CD14-positive monocyte (primary cell): ENCODE results near the gene RIC8A. TPM values are rescaled to one million over a fixed set of nuclear protein-coding genes. Genes with fewer than 3 reads are reported as not detected.

Experiments used
- DNase-seq, 3 donors: peaks; one replicate each; pipeline ENCODE4 v3.0.0-alpha.2; 2011 to 2022
- H2AFZ ChIP-seq: 2 replicates; pipeline ENCODE4 v1.6.0; 2012; ENCODE audit warnings: mild to moderate bottlenecking, low read depth, low read length, inconsistent platforms; ENCODE audit not compliant: insufficient read depth, poor library complexity, severe bottlenecking
- H3K27ac ChIP-seq, 2 donors: 1 replicate in 1 of 2; 2 replicates in 1 of 2; pipeline ENCODE4 v1.5.1; 2012 to 2013; ENCODE audit warnings: low read length in 2 of 2, control low read depth in 1 of 2, inconsistent platforms in 1 of 2, low read depth in 1 of 2, mild to moderate bottlenecking in 1 of 2
- H3K27me3 ChIP-seq, 2 donors: one replicate each; pipeline versions ENCODE4 v1.6.0 to v1.6.1; 2011 to 2013; ENCODE audit warnings: low read length in 2 of 2; ENCODE audit not compliant: control insufficient read depth in 2 of 2, insufficient read depth in 2 of 2
- H3K36me3 ChIP-seq, 2 donors: replicated peaks in 1 of 2; 1 replicate in 1 of 2; 2 replicates in 1 of 2; pipeline versions ENCODE4 v1.5.1 to v1.6.1; 2012 to 2013; ENCODE audit warnings: low read length in 2 of 2, control low read depth in 1 of 2, inconsistent platforms in 1 of 2, mild to moderate bottlenecking in 1 of 2; ENCODE audit not compliant: insufficient read depth in 2 of 2, control insufficient read depth in 1 of 2
- H3K4me1 ChIP-seq, 2 donors: 1 replicate in 1 of 2; 2 replicates in 1 of 2; pipeline versions ENCODE4 v1.5.1 to v1.6.1; 2012 to 2013; ENCODE audit warnings: low read length in 2 of 2, control low read depth in 1 of 2, inconsistent platforms in 1 of 2, mild to moderate bottlenecking in 1 of 2, moderate library complexity in 1 of 2; ENCODE audit not compliant: insufficient read depth in 2 of 2, control insufficient read depth in 1 of 2
- H3K4me2 ChIP-seq: replicated peaks from 2 replicates; pipeline ENCODE3; 2012; ENCODE audit warnings: low read length, moderate library complexity, mild to moderate bottlenecking; ENCODE audit not compliant: poor library complexity, severe bottlenecking; ENCODE audit errors: extremely low read depth
- H3K4me3 ChIP-seq, 3 experiments: fragments of 200-600 bp in 1 of 3; sonication (generic) in 1 of 3; replicated peaks in 1 of 3; 1 replicate in 2 of 3; 2 replicates in 1 of 3; pipeline ENCODE4 v1.5.1; 2011 to 2013; ENCODE audit warnings: low read length in 3 of 3, mild to moderate bottlenecking in 3 of 3, control low read depth in 2 of 3, low read depth in 2 of 3, inconsistent platforms in 1 of 3, moderate library complexity in 1 of 3
- H3K79me2 ChIP-seq: 2 replicates; pipeline ENCODE4 v1.6.0; 2012; ENCODE audit warnings: mild to moderate bottlenecking, control low read depth, inconsistent platforms, low read length, moderate library complexity; ENCODE audit not compliant: insufficient read depth
- H3K9ac ChIP-seq: 2 replicates; pipeline ENCODE4 v1.6.0; 2017; ENCODE audit warnings: low read length, mild to moderate bottlenecking; ENCODE audit not compliant: insufficient read depth, poor library complexity, severe bottlenecking
- H3K9me3 ChIP-seq, 2 donors: replicated peaks in 1 of 2; 1 replicate in 1 of 2; 2 replicates in 1 of 2; pipeline versions ENCODE4 v1.5.1 to v1.6.1; 2012 to 2013; ENCODE audit warnings: low read length in 2 of 2, control low read depth in 1 of 2; ENCODE audit not compliant: control insufficient read depth in 1 of 2, insufficient read depth in 1 of 2
- H4K20me1 ChIP-seq: 2 replicates; pipeline ENCODE4 v1.6.0; 2012; ENCODE audit warnings: mild to moderate bottlenecking, low read length, control low read depth, moderate library complexity; ENCODE audit not compliant: insufficient read depth
- H3K27ac Mint-ChIP-seq, 7 donors: one replicate each; pipeline ENCODE4 v1.8.0; 2020; ENCODE audit warnings: mild to moderate bottlenecking in 7 of 7, mixed read lengths in 7 of 7, moderate library complexity in 6 of 7, inconsistent platforms in 2 of 7
- H3K27me3 Mint-ChIP-seq, 3 donors: one replicate each; pipeline ENCODE4 v1.8.0; 2021 to 2022; ENCODE audit warnings: low read depth in 3 of 3, mild to moderate bottlenecking in 3 of 3, mixed read lengths in 3 of 3, moderate library complexity in 3 of 3, inconsistent platforms in 1 of 3
- H3K36me3 Mint-ChIP-seq, 2 donors: one replicate each; pipeline ENCODE4 v1.8.0; 2020; ENCODE audit warnings: mixed read lengths in 2 of 2, inconsistent platforms in 1 of 2, mild to moderate bottlenecking in 1 of 2
- H3K4me1 Mint-ChIP-seq: one replicate; pipeline ENCODE4 v1.8.0; 2020; ENCODE audit warnings: mild to moderate bottlenecking, mixed read lengths
- H3K4me3 Mint-ChIP-seq, 2 donors: one replicate each; pipeline ENCODE4 v1.8.0; 2020; ENCODE audit warnings: mild to moderate bottlenecking in 2 of 2, mixed read lengths in 2 of 2, moderate library complexity in 1 of 2
- H3K9me3 Mint-ChIP-seq, 7 donors: one replicate each; pipeline ENCODE4 v1.8.0; 2020 to 2022; ENCODE audit warnings: mixed read lengths in 7 of 7, mild to moderate bottlenecking in 6 of 7, moderate library complexity in 6 of 7, inconsistent platforms in 2 of 7
- CTCF ChIP-seq: fragments of 200-600 bp; IDR thresholded peaks from one replicate; pipeline ENCODE4 v1.8.0; 2022; ENCODE audit warnings: antibody characterized with exemption, mild to moderate bottlenecking
- WGBS: methylation state at CpG from one replicate; pipeline ENCODE4 v1.1.5; 2013; ENCODE audit warnings: missing lambda C conversion rate; ENCODE audit not compliant: insufficient coverage; 5-methylcytosine and 5-hydroxymethylcytosine counted together
- intact Hi-C, 2 donors: fragments of 100-400 bp; cut with micrococcal nuclease; formaldehyde crosslinking; loops; one replicate each; pipeline versions ENCODE4 v1.15.0 to v1.15.1; 2023
- polyA plus RNA-seq, 3 donors: library from polyadenylated mRNA; depleted of rRNA in 1 of 3; unstranded in 2 of 3; stranded (reverse) in 1 of 3; fragments of 300-500 nt in 2 of 3; fragments of >200 nt in 1 of 3; fragmentation: Illumina TruSeq in 2 of 3; gene quantifications; 1 replicate in 2 of 3; 2 replicates in 1 of 3; pipeline ENCODE4 v1.2.3, GENCODE V29; 2012 to 2021

The RIC8A gene
- polyA plus RNA-seq, 3 donors, result 51.1 to 79.1 (median 56.5) TPM

GRCh38 chr11:261624-262023 is 54.1 kb downstream of the RIC8A start:
- Histone ChIP-seq H4K20me1 (no peaks in the 10 kb centered on the region), H3K79me2 (no peaks in the 10 kb centered on the region), H3K36me3 (no peaks in the 10 kb centered on the region), H3K9me3 (peaks cover 0 to 5% of the 10 kb centered on the region in 2 donors), H3K4me3 (no peak overlapping the region), H2AFZ (no peak overlapping the region), H3K4me2 (no peak overlapping the region), H3K9ac (no peak overlapping the region), H3K4me1 (no peaks in the 10 kb centered on the region), H3K27me3 (no peaks in the 10 kb centered on the region), H3K27ac (no peak overlapping the region)
- Mint-ChIP-seq H3K36me3 (no peaks in the 10 kb centered on the region), H3K27ac (no peak overlapping the region), H3K4me3 (no peak overlapping the region), H3K27me3 (peaks cover 4 to 6% (median 6%) of the 10 kb centered on the region in 3 donors), H3K9me3 (peaks cover 0 to 8% (median 4%) of the 10 kb centered on the region in 7 donors), H3K4me1 (peaks cover 7% of the 10 kb centered on the region)
- no peak for DNase-seq
- 100% methylated on average over 3 of the region's 4 CpGs for WGBS
- intact Hi-C loops, result no loop called here
- no peak for TF ChIP-seq CTCF

Other genes starting within 250 kb of the RIC8A start
- not detected for gene SCGB1C1, start 14.6 kb upstream of the RIC8A start, polyA plus RNA-seq
- gene BET1L, start 309 bp upstream of the RIC8A start, polyA plus RNA-seq, result 10 to 100 TPM in 2 of 3 donors, 1 to 10 TPM in 1; 9.5 to 37.3 (median 29.3) TPM
- gene SIRT3, start 28.6 kb downstream of the RIC8A start, polyA plus RNA-seq, result 10 to 100 TPM in 1 of 3 donors, 1 to 10 TPM in 2; 4.3 to 23.7 (median 4.3) TPM
- 100 to 1,000 TPM; 136 to 272 (median 218) TPM for gene PSMD13, start 29.3 kb downstream of the RIC8A start, polyA plus RNA-seq
- under 1 TPM; 0.10 to 0.51 (median 0.24) TPM for gene NLRP6, start 70.7 kb downstream of the RIC8A start, polyA plus RNA-seq
- gene PGGHG, start 81.4 kb downstream of the RIC8A start, polyA plus RNA-seq, result 10 to 100 TPM in 1 of 3 donors, 1 to 10 TPM in 2; 1.6 to 82.9 (median 2.1) TPM
- gene IFITM5, start 91.8 kb downstream of the RIC8A start, polyA plus RNA-seq, result not detected
- gene IFITM2, start 100.1 kb downstream of the RIC8A start, polyA plus RNA-seq, result 1,000 to 10,000 TPM in 1 of 3 donors, 100 to 1,000 TPM in 2; 625 to 1,147 (median 705) TPM
- 10 to 100 TPM; 26.0 to 49.5 (median 36.3) TPM for gene IFITM1, start 106.3 kb downstream of the RIC8A start, polyA plus RNA-seq
- gene IFITM3, start 113.2 kb downstream of the RIC8A start, polyA plus RNA-seq, result 100 to 1,000 TPM; 353 to 637 (median 445) TPM
- gene B4GALNT4, start 161.8 kb downstream of the RIC8A start, polyA plus RNA-seq, result not detected
- gene PKP3, start 186.5 kb downstream of the RIC8A start, polyA plus RNA-seq, result not detected
- gene SIGIRR, start 207.3 kb downstream of the RIC8A start, polyA plus RNA-seq, result 100 to 1,000 TPM in 1 of 3 donors, 10 to 100 TPM in 2; 62.8 to 125 (median 75.4) TPM
- gene ANO9, start 234.3 kb downstream of the RIC8A start, polyA plus RNA-seq, result under 1 TPM in 2 of 3 donors, not detected in 1; 0.18 to 0.24 TPM
- gene PTDSS2, start 242.6 kb downstream of the RIC8A start, polyA plus RNA-seq, result 10 to 100 TPM in 2 of 3 donors, 1 to 10 TPM in 1; 9.3 to 18.3 (median 12.4) TPM